Activated naive CD4-positive, alpha-beta T cell treated with anti-CD3 and anti-CD28 coated beads, Interleukin-2, amount 50 U/mL, for 72 hours (primary cell): ENCODE data around the gene GPR37. TPM values are rescaled to one million over a fixed set of nuclear protein-coding genes. Genes with fewer than 3 reads are reported as not detected.

Experiments used
- ATAC-seq, 2 donors: fragments of 150-1000 bp; cut with Tn5 transposase; 2 replicates each; pipeline ENCODE4 v1.10.0; 2021; ENCODE audit warnings: mild to moderate bottlenecking in 2 of 2, moderate library complexity in 2 of 2
- DNase-seq, 2 donors: peaks; one replicate each; pipeline ENCODE4 v3.0.0; 2021 to 2022; ENCODE audit warnings: low spot score in 2 of 2
- H3K27ac Mint-ChIP-seq, 2 donors: one replicate each; pipeline ENCODE4 v1.8.0; 2022; ENCODE audit warnings: mild to moderate bottlenecking in 2 of 2, mixed read lengths in 2 of 2
- H3K36me3 Mint-ChIP-seq, 2 donors: one replicate each; pipeline ENCODE4 v1.8.0; 2022; ENCODE audit warnings: mixed read lengths in 2 of 2
- H3K9me3 Mint-ChIP-seq, 2 donors: one replicate each; pipeline ENCODE4 v1.8.0; 2022; ENCODE audit warnings: mixed read lengths in 2 of 2
- total RNA-seq, 2 donors: library from RNA; stranded (reverse); gene quantifications; one replicate each; pipeline ENCODE4 v1.2.3, GENCODE V29; 2022

GPR37 gene
- total RNA-seq, 2 donors from 2014 or later = not detected

DNA sequence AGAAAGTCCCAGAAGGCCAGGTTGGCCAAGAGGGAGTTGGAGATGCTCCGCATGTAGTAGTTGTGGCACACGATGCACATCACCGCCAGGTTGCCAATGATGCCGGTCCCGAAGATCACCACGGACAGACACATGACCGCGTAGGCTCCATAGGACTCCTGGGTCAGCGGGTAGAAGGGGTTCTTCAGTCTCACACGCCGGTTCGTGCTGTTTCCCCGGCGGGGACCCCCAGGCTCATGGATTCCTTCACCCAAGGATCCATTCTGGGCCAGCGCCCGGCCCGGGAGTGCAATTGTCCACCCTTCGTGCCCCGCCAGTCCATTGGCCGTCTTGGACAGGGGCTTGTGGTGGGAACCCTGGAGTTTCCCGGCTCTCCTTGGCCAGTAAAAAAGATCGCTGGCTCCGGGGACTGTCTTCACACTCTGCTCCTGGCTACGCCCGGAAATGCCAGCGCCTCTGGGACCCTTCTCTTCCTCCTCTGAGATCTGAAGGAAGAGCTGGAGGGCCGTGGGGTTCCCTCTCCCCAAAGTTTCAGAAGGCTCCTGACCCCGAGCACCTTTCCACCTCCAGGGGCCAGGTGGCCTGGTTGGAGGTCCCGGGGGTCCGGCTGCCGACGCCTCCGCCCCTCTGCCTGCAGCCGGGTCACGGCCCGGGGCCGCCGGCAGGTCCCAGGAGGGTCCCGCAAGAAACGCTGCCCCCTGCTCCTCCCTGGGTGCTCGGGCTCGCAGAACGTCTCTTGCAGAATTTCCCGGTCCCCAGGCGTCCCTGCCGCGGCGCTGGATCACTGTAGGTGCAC is 1.3 kb downstream of the GPR37 start:
- no peak for ATAC-seq
- H3K36me3 Mint-ChIP-seq = peaks cover 8 to 15% of the 10 kb centered on the region in 2 donors
- no peak for DNase-seq
- no peak overlapping the region for H3K27ac Mint-ChIP-seq
- H3K9me3 Mint-ChIP-seq = no peaks in the 10 kb centered on the region

DNA sequence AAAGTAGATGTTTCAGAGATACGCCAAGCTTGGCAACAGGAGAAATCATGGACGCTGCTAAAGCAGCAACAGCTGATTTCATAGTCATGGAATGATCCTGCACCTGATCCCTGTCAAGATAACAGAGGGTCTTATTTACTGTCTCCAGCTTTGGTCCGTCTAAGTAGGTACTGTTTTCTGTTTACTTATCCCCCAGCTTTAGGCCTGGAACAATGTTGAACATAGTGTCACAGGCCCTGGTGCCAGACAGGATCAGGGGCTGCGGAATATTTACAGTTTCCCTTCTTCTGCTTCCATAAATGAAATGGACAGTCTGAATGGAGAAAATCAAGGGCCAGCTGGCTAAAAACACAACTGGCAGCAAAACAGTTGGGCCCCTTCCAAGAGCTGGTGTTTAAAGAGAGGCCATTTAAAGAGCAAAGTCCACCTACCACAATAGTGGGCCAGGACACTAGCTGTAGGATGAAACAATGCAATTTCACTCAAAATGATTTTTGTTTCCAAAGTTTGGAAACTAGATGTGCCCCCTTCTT is 2.9 kb downstream of the GPR37 start:
- H3K27ac Mint-ChIP-seq = no peak overlapping the region
- H3K36me3 Mint-ChIP-seq = peaks cover 8 to 15% of the 10 kb centered on the region in 2 donors
- ATAC-seq = no peak
- DNase-seq = no peak
- no peaks in the 10 kb centered on the region for H3K9me3 Mint-ChIP-seq

- DNase-seq (no peak), ATAC-seq (no peak)
- no peaks in the 10 kb centered on the region for H3K9me3 Mint-ChIP-seq
- no peak overlapping the region for H3K27ac Mint-ChIP-seq
- peaks cover 8 to 15% of the 10 kb centered on the region in 2 donors for H3K36me3 Mint-ChIP-seq
Measured at GRCh38 chr7:124761164-124761715, 4.4 kb downstream of the GPR37 start.

DNA sequence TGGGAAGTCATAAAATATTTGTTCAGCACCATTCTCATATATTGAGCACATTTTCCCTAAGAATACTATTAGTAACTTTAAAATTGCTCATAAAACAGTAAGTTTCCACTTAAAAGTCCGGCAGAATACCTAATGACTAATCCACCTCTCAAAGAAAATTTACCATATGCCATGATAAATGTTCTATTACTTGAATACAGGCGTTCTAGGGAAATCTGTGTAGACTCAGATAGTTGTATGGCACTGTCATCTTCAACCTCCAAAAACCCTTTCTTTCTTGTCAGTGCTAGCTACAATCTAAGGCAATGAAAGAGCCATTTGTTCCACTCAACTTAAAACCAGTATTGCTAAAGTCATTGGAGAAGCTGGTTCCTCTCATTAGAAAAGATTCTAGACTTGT is 7.3 kb downstream of the GPR37 start:
- Mint-ChIP-seq H3K36me3 (peaks cover under 1 to 7% of the 10 kb centered on the region in 2 donors), H3K27ac (no peak overlapping the region), H3K9me3 (no peaks in the 10 kb centered on the region)
- DNase-seq = no peak
- ATAC-seq = no peak

GRCh38 chr7:124754576-124755268 is 10.9 kb downstream of the GPR37 start:
- Mint-ChIP-seq H3K27ac (no peak overlapping the region), H3K9me3 (no peaks in the 10 kb centered on the region), H3K36me3 (no peaks in the 10 kb centered on the region)
- no peak for ATAC-seq
- no peak for DNase-seq

GRCh38 chr7:124752310-124752709 is 13.3 kb downstream of the GPR37 start:
- ATAC-seq (no peak), DNase-seq (no peak)
- H3K27ac Mint-ChIP-seq = no peak overlapping the region
- H3K9me3 Mint-ChIP-seq = no peaks in the 10 kb centered on the region
- no peaks in the 10 kb centered on the region for H3K36me3 Mint-ChIP-seq

- Mint-ChIP-seq H3K27ac (no peak overlapping the region), H3K36me3 (no peaks in the 10 kb centered on the region), H3K9me3 (no peaks in the 10 kb centered on the region)
- no peak for DNase-seq
- no peak for ATAC-seq
Measured at GRCh38 chr7:124751027-124751426, 14.6 kb downstream of the GPR37 start.

GRCh38 chr7:124747072-124747471 is 18.5 kb downstream of the GPR37 start:
- Mint-ChIP-seq H3K27ac (no peak overlapping the region), H3K36me3 (no peaks in the 10 kb centered on the region), H3K9me3 (peaks cover 0 to 3% of the 10 kb centered on the region in 2 donors)
- ATAC-seq = no peak
- DNase-seq = no peak

GRCh38 chr7:124738639-124739038 is 27.0 kb downstream of the GPR37 start:
- peaks cover 0 to 6% of the 10 kb centered on the region in 2 donors for H3K9me3 Mint-ChIP-seq
- ATAC-seq = no peak
- DNase-seq = no peak
- H3K27ac Mint-ChIP-seq = no peak overlapping the region
- no peaks in the 10 kb centered on the region for H3K36me3 Mint-ChIP-seq

DNA sequence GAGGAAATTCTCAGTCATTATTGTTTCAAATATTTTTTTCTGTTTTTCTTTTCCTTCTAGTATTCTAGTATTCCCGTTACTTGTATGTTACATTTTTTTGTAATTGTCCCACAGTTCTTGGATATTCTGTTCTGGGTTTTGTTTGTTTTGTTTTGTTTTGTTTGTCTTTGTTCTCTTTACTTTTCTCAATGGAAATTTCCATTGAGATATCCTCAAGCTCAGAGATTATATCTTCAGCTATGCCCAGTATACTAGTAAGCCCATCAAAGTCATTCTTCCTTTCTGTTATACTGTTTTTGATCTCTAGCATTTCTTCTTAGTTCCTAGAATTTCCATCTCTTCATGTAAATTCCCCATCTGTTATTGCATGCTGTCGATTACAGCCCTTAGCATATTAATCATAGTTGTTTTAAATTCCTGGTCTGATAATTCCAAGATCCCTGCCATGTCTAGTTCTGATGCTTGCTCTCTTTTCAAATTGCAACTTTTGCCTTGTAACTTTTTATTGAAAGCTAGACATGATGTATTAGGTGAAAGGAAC is 27.8 kb downstream of the GPR37 start:
- DNase-seq = no peak
- Mint-ChIP-seq H3K27ac (no peak overlapping the region), H3K36me3 (no peaks in the 10 kb centered on the region), H3K9me3 (peaks cover 0 to 5% of the 10 kb centered on the region in 2 donors)
- ATAC-seq = no peak

DNA sequence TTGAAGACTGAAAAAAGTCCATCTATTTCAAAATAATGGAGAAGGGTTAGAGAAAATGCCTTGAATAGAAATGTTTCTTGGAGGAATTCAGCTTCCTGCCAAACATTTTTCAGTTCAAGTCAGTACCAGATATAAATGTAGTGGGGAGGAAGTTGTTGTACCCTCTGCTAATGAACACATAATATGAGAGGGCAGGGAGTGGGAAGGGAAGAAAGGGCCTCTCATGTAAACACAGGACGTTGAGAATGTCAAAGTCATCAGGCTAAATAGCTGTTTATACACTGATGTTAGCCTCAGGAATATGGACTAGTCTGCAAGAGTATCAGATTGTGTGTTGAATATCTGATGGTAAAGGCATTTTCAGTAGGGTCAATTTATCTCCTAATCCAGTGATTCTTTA is 37.0 kb downstream of the GPR37 start:
- no peaks in the 10 kb centered on the region for H3K36me3 Mint-ChIP-seq
- no peak for DNase-seq
- H3K9me3 Mint-ChIP-seq = peaks cover 0 to 1% of the 10 kb centered on the region in 2 donors
- H3K27ac Mint-ChIP-seq = no peak overlapping the region
- no peak for ATAC-seq

GRCh38 chr7:124724507-124725192 is 40.9 kb downstream of the GPR37 start:
- DNase-seq (no peak), ATAC-seq (no peak)
- Mint-ChIP-seq H3K36me3 (no peaks in the 10 kb centered on the region), H3K27ac (no peak overlapping the region), H3K9me3 (peaks cover 0 to 3% of the 10 kb centered on the region in 2 donors)

DNA sequence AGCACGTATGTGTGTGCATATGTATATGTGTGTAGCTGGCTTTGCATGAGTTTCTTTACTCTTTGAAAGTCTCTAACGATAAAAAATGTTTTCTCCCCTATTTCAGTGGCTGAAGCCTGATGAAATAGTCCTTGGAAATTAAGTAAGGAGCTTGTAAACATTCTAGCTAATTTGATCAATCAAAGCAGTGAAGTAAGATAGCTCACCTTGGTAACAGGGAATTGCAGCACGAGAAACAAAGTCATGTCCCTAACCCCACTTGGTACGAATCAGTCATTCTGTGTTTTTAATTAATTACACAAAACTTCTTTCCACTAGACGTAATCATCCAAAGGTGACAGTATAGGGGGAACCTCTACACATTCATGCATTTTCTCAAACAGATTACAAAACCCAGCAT is 41.5 kb downstream of the GPR37 start:
- no peak overlapping the region for H3K27ac Mint-ChIP-seq
- peaks cover 0 to 3% of the 10 kb centered on the region in 2 donors for H3K9me3 Mint-ChIP-seq
- ATAC-seq (no peak), DNase-seq (no peak)
- no peaks in the 10 kb centered on the region for H3K36me3 Mint-ChIP-seq

- DNase-seq (no peak), ATAC-seq (no peak)
- no peak overlapping the region for H3K27ac Mint-ChIP-seq
- peaks cover 0 to 3% of the 10 kb centered on the region in 2 donors for H3K9me3 Mint-ChIP-seq
- no peaks in the 10 kb centered on the region for H3K36me3 Mint-ChIP-seq
Measured at GRCh38 chr7:124723012-124723411, 42.6 kb downstream of the GPR37 start.

GRCh38 chr7:124722292-124722691 is 43.3 kb downstream of the GPR37 start:
- Mint-ChIP-seq H3K9me3 (peaks cover 0 to 3% of the 10 kb centered on the region in 2 donors), H3K27ac (no peak overlapping the region), H3K36me3 (no peaks in the 10 kb centered on the region)
- ATAC-seq = no peak
- no peak for DNase-seq

- DNase-seq (no peak), ATAC-seq (no peak)
- H3K36me3 Mint-ChIP-seq = no peaks in the 10 kb centered on the region
- no peak overlapping the region for H3K27ac Mint-ChIP-seq
- peaks cover 0 to 6% of the 10 kb centered on the region in 2 donors for H3K9me3 Mint-ChIP-seq
Measured at GRCh38 chr7:124720195-124720594, 45.4 kb downstream of the GPR37 start.
